Measurements from ENCODE around the gene RNF169. TPM values are rescaled to one million over a fixed set of nuclear protein-coding genes. Genes with fewer than 3 reads are reported as not detected.

RNF169 gene
- total RNA-seq, 1 donor = 32.6 TPM

DNA sequence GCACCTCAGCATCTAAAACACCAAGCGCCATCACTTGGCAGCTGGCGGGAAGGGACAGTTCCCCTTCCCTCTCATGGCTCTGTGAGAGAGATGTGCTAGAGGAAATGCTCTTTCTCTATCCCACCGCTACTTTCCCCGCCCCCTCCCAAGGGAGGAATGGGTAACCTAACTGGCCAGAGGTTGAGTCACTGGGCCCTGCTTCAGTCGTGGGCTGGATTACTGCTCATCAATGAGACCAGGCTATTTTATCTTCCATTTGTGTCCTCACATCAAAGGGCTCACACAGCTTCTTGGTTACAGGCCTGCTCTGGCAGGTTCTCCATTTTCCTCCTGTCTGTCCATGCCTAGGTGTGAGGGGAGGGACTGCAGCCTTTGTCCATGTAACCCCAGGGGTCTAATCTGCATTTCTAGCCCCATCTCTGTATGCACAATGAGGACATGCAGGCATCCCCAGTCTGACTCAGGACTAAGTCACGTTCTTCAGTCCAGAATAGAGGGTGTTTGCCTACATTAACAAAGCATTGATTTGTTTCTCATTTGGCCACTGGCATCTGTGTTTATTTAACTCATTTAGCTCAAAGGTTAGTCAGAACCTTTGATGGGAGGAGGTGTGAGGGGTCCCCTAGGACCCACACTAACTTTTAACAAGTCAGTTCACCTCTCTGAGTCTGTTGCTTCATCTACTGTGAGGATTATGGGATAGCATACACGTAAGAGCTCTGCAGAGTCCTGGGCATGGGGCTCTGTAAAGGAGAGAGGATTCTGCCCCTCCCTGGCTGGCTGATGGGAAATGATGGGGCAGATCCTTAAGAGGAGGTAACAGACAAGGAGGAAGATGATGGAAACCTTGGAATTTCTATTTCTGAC lies 101.1 kb downstream of the RNF169 start:
- peaks cover 2% of the 10 kb centered on the region for H4K20me1 ChIP-seq (ENCODE audit: insufficient read depth, low read length)
- peak overlapping the region; percentile 69 for H3K4me2 ChIP-seq (ENCODE audit: insufficient read depth, low read length)
- peak overlapping the region; percentile 77 for H3K27ac ChIP-seq (ENCODE audit: low read depth, low read length)
- H3K4me1 ChIP-seq (ENCODE audit: insufficient read depth, low read length) = peaks cover 23% of the 10 kb centered on the region
- TF ChIP-seq, protein P1, sequence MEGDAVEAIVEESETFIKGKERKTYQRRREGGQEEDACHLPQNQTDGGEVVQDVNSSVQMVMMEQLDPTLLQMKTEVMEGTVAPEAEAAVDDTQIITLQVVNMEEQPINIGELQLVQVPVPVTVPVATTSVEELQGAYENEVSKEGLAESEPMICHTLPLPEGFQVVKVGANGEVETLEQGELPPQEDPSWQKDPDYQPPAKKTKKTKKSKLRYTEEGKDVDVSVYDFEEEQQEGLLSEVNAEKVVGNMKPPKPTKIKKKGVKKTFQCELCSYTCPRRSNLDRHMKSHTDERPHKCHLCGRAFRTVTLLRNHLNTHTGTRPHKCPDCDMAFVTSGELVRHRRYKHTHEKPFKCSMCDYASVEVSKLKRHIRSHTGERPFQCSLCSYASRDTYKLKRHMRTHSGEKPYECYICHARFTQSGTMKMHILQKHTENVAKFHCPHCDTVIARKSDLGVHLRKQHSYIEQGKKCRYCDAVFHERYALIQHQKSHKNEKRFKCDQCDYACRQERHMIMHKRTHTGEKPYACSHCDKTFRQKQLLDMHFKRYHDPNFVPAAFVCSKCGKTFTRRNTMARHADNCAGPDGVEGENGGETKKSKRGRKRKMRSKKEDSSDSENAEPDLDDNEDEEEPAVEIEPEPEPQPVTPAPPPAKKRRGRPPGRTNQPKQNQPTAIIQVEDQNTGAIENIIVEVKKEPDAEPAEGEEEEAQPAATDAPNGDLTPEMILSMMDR (IDR thresholded peaks at IDR 0.05; ENCODE audit: extremely low read depth, low read depth, low read length) = no peak
- no peaks in the 10 kb centered on the region for H3K9me3 ChIP-seq (ENCODE audit: low read depth, low read length)
- no peaks in the 10 kb centered on the region for H3K27me3 ChIP-seq (ENCODE audit: insufficient read depth, low read length)
- no peaks in the 10 kb centered on the region for H3K79me2 ChIP-seq (ENCODE audit: insufficient read depth, low read length)
- peak overlapping the region; percentile 50 for H2AFZ ChIP-seq (ENCODE audit: low read length)
- peak; percentile 95 for DNase-seq (ENCODE audit: insufficient read length, low spot score, missing footprints)
- peak overlapping the region; percentile 13 for H3K4me3 ChIP-seq (ENCODE audit: insufficient read depth, low read length)
- H3K36me3 ChIP-seq (ENCODE audit: insufficient read depth, low read length) = peaks cover 29% of the 10 kb centered on the region

DNA sequence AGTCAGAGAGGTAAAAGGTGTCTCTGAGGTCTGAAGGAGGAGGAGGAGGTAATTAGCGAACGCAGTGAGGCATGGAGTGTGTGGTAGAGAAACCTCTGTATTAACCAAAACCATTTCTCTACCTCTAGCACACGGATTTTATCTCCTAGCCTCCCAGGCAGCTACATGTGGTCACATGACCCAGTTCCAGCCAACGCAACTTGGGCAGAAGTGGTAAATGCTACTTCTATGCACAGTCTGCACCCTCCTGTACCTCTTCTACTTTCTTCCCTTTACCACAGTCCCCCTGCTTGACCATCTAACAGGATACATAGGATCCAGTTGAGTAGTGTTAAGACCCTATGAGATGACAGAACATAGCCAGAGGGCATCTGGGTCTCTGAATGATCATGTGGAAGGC lies 104.6 kb downstream of the RNF169 start:
- DNase-seq (ENCODE audit: insufficient read length, low spot score, missing footprints) = no peak
- Histone ChIP-seq H3K9me3 (ENCODE audit: low read depth, low read length) (no peaks in the 10 kb centered on the region), H2AFZ (ENCODE audit: low read length) (no peak overlapping the region), H3K4me3 (ENCODE audit: insufficient read depth, low read length) (no peak overlapping the region), H3K79me2 (ENCODE audit: insufficient read depth, low read length) (no peaks in the 10 kb centered on the region), H3K4me1 (ENCODE audit: insufficient read depth, low read length) (peaks cover 23% of the 10 kb centered on the region), H3K27ac (ENCODE audit: low read depth, low read length) (no peak overlapping the region), H3K36me3 (ENCODE audit: insufficient read depth, low read length) (peaks cover 15% of the 10 kb centered on the region), H4K20me1 (ENCODE audit: insufficient read depth, low read length) (no peaks in the 10 kb centered on the region), H3K4me2 (ENCODE audit: insufficient read depth, low read length) (no peak overlapping the region), H3K27me3 (ENCODE audit: insufficient read depth, low read length) (no peaks in the 10 kb centered on the region)
- TF ChIP-seq, protein P1 (IDR thresholded peaks at IDR 0.05; ENCODE audit: extremely low read depth, low read depth, low read length) = no peak

DNA sequence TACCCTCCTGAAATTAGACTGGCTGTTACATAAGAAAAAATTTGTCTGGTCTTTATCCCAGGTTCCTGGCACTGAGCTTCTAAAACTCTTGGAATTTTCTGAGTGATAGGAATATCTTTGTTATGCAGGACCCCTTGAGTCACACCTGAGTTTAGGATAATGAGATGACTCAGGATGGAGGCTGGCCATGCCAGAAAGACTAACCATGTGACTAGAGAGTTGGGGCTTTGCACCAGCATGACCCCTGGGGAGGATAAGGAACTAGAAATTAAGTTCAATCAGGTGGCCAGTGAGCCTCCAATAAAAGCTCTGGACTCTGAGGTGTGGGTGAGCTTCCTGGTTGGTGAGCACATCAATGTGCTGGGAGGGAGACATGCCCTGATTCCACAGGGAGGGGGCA lies 112.1 kb downstream of the RNF169 start:
- H3K4me2 ChIP-seq (ENCODE audit: insufficient read depth, low read length) = no peak overlapping the region
- no peak overlapping the region for H3K27ac ChIP-seq (ENCODE audit: low read depth, low read length)
- H4K20me1 ChIP-seq (ENCODE audit: insufficient read depth, low read length) = no peaks in the 10 kb centered on the region
- peaks cover 23% of the 10 kb centered on the region for H3K36me3 ChIP-seq (ENCODE audit: insufficient read depth, low read length)
- DNase-seq (ENCODE audit: insufficient read length, low spot score, missing footprints) = no peak
- no peak overlapping the region for H3K4me3 ChIP-seq (ENCODE audit: insufficient read depth, low read length)
- H3K9me3 ChIP-seq (ENCODE audit: low read depth, low read length) = peaks cover 5% of the 10 kb centered on the region
- TF ChIP-seq, protein P1 (IDR thresholded peaks at IDR 0.05; ENCODE audit: extremely low read depth, low read depth, low read length) = no peak
- no peaks in the 10 kb centered on the region for H3K27me3 ChIP-seq (ENCODE audit: insufficient read depth, low read length)
- no peak overlapping the region for H2AFZ ChIP-seq (ENCODE audit: low read length)
- no peaks in the 10 kb centered on the region for H3K79me2 ChIP-seq (ENCODE audit: insufficient read depth, low read length)
- no peaks in the 10 kb centered on the region for H3K4me1 ChIP-seq (ENCODE audit: insufficient read depth, low read length)

DNA sequence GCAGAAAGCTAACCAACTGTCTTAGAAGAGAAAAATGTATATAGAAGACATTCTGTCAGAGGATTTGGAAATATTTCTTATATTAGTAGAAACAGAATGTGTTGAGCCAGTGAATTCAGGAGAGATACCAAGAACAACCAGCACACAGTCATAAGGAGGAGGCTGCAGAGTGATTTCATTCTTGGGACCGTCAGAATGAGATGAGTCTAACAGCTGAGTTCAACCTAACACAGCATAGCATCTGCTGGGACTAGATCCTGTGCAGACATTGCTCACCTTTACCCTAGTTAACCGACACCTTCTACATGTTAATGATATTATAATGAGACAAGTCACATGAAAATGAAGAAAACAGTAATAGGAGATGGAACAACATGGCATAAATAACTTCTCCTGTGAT lies 114.8 kb downstream of the RNF169 start:
- TF ChIP-seq, protein P1 (IDR thresholded peaks at IDR 0.05; ENCODE audit: extremely low read depth, low read depth, low read length) = no peak
- Histone ChIP-seq H3K4me2 (ENCODE audit: insufficient read depth, low read length) (no peak overlapping the region), H3K9me3 (ENCODE audit: low read depth, low read length) (peaks cover 22% of the 10 kb centered on the region), H2AFZ (ENCODE audit: low read length) (no peak overlapping the region), H3K36me3 (ENCODE audit: insufficient read depth, low read length) (peaks cover 35% of the 10 kb centered on the region), H3K27me3 (ENCODE audit: insufficient read depth, low read length) (no peaks in the 10 kb centered on the region), H4K20me1 (ENCODE audit: insufficient read depth, low read length) (no peaks in the 10 kb centered on the region), H3K4me3 (ENCODE audit: insufficient read depth, low read length) (no peak overlapping the region), H3K79me2 (ENCODE audit: insufficient read depth, low read length) (peaks cover 2% of the 10 kb centered on the region), H3K4me1 (ENCODE audit: insufficient read depth, low read length) (no peaks in the 10 kb centered on the region), H3K27ac (ENCODE audit: low read depth, low read length) (no peak overlapping the region)
- DNase-seq (ENCODE audit: insufficient read length, low spot score, missing footprints) = no peak

All from osteoblast (primary cell).